NCI-H345 treated with DMSO at 0.1 percent for 48 hours (cell line): ENCODE results near the gene DPP7.

Experiments
- DNase-seq: peaks from one replicate; lab custom pipeline; 2025; ENCODE audit not compliant: unreplicated experiment; lab: John Stamatoyannopoulos, UW

The DPP7 gene

DNA sequence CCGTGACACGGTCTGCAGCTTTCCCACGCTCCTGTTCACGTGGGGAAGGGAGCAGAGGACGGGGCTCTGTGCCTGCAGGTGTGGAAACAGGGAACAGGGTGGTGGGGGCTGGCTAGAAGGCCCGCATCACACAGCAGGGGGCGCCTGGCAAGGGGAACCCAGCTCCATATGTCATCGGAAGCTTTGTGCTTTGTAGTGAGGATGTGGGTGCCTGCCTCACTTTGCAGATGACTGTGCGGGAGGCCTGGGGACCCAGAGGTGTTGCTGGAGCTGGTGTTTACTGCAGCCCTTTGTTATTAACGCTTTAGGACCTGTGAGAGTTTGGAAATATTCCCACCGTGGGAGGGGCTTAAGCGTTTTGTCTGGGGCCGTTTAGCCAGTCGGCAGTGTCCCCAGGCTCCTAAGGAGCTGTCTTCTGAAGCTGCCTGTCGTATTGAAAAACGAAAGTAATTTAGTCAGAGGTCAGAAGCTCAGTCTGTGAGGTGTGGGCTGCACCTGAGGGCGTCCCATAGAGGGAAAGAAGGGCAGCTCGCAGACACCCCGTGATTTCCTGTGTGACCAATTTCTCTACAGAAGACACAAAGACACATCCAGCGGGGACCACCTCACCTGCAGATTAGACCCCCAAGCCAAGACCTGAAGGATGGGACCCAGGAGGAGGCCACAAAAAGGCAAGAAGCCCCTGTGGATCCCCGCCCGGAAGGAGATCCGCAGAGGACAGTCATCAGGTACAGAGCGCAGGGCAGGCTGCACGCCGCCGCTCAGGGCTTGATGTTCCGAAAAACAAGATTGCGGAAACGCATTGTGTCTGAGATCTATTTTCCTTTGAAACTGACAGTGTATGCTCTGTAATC is 18.6 kb downstream of the DPP7 start:
- DNase-seq, result no peak

DNA sequence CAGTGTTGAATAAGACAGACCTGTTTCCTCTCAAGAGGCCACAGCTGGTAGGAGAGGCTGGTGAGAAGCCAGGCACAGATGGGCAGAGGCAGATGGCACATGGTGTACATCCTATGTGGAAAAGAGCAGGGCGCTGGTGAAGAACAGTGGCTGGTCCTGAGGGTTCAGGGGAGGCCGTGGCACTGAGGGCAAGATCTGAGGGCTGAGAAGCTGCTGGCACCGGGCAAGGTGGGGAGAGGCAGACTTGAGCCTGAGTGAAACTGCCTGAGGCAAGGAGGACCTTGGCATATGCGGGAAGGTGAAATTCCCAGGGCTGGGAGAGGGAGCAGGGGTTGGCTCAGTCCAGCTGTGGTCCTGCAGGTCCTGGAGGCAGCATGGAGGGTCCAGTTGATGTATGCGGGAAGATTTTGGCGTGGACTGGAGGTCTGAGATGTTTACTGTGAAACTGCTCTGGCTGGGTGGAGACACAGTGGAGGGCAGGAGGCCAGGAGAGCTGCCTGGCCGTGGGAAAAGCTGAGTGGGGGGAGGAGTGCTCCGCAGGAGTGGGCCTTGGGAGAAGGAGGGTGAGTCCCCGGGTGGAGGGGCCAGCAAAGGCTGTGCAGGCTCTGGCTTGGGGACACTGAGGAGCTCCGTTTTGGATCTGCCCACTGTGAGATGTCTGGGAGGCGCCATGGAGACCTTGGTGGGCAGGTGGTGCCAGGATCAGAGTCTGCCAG is 25.1 kb downstream of the DPP7 start:
- DNase-seq, result no peak

DNA sequence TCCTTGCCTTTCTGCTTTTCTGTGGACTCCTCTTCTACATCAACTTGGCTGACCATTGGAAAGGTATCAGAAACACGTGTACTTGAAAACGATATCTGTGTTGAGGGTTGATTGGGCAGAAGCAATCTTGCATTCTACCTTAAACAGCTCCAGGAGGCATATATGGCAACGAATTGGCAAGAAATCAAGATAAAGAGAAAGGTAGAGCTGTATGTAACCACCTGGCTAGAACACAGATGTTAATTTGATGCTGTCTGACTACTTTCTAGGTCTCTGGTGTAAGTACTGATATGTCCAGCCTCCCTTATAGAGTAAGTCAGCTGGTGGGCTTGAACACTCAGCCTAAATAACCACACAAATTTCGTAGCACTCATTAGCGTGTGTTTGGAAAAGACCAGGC is 26.4 kb downstream of the DPP7 start:
- DNase-seq, result no peak

DNA sequence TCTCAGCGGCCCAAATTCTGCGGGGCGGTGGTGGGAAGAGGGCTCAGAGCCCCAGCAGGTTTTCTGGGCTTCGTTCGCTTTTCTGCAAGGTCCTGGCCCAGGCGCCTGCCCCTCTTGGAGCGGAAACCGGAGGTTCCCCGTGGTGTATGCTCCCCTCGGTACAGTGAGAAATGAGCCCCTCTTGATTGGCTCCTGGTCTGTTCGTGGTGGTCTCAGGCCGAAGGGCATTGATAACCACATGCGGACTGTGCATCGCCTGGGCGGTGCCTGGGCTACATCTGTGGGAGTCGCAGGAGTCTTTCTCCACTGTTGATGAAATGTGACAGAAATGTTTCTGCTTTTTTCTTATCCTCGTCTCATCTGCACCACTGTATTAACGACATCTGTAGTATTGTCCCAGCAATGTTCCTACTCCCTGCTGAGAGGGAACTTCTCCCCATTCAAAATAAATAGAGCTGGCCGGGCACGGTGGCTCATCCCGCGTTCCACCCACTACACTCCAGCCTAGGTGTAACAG is 27.1 kb downstream of the DPP7 start:
- no peak for DNase-seq

DNA sequence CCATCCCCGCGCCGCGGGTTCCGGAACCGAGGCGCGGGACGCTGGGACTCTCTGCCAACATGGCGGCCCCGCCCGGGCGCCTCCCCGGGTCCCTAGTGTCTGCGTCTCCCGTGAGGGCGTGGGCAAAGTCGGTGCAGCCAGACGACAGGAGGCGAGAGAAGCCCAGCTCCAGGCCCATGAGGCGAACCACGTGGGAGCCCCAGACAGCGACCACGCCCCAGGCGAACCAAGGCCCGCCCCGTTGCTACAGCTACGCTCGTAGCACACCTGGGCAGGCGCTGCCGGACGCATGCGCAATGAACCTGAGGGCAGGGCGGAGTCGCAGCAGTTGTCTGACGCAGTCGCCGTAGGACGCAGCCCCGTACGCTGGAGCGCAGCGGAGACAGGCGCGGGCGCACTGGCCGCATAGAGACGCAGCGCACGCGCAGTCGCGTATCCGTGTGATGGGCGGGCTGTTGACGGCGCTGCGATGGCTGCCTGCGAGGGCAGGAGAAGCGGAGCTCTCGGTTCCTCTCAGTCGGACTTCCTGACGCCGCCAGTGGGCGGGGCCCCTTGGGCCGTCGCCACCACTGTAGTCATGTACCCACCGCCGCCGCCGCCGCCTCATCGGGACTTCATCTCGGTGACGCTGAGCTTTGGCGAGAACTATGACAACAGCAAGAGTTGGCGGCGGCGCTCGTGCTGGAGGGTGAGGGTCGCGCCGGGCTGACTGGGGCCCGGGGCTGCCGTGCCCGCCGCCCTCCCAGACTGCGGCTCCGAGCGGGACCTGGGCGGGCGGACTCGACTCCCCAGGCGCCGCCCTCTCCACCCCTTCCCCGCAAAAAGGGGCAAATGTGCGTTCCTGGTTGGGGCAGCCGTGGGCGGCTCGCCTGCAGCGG is 27.8 kb downstream of the DPP7 start, which contains the start of gene MAN1B1:
Gene MAN1B1 (plus strand): TSS at position 455 of the 878 bp plus-strand sequence. CDS start 15 bp downstream, at position 470.
- DNase-seq, result peak; percentile 94

DNA sequence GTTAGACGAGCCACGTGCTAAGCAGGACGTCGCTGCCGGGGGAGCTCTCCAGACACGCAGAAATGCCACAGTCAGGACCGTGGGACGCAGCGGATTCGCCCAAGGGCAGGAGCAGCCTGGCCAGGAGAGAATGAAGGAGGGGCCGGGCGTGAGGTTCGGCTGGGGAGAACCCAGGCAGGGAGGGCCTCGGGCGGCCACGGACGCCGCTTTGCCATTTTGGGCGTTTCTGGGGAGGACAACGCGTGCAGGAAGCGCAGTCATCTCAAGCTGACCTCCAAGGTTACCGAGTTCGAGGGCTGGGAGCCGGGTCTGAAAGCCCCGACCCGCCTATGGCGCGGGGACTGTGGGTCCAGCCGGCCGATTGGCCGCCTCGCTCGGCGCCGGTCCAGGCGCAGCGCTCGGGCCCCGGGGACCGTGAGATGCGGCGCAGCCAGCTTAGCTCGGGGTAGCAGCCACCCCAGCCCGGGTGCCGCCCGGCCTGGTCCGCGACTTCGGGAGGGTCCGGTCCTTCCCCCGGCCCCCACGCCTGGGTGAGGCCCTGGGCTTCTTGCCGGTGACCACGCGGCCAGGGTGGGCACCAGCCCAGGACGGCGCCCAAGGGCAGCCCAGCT is 28.5 kb downstream of the DPP7 start:
- DNase-seq, result no peak

DNA sequence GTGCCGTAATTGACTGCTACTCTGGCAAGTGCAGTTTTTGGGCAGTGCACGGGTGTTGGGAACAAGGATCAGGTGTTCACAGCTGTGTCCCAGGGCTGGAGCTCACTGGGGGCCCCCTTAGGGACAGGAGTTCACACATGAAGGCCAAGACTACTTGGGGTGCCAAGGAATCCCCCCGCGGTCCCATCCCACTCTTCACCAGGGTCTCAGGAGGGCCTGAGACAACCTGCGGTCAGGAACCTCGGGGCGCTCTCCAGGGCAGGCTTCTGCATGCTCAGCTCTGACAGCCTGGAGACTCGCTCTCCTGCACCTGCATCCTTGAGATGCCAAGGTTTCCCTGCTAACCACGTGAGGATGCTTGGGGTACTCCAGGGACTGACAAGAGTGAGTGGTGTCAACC is 30.0 kb downstream of the DPP7 start:
- DNase-seq, result no peak

DNA sequence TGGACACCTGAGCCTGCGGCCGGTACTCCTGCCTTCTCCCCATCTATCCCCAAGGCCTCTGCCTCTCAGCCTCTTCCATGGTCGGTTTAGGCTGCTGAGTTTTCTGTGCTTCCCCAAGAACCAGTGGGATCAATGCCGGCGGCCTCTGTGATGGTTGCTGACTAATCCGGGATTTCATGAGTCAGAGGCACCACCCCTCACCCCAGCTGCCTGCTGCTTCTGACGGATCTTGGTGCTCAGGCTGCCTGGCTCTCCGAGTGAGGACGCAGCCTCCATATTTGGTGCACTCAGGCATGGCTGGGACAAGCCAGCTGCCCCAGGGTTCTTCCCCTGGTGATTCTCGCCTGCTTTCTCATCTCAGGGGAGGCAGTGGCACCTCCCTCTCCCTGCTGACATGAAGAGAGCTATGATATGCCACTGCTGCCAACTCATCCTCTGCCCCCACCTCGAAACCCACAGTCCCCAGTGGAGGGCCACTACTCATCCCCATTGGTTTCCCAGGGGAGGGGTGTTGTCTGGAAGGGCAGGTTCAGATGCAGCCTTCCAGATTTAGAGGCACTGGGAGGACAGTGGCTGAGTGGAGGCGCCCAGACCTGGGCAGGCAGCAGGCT is 31.0 kb downstream of the DPP7 start:
- DNase-seq, result no peak

DNA sequence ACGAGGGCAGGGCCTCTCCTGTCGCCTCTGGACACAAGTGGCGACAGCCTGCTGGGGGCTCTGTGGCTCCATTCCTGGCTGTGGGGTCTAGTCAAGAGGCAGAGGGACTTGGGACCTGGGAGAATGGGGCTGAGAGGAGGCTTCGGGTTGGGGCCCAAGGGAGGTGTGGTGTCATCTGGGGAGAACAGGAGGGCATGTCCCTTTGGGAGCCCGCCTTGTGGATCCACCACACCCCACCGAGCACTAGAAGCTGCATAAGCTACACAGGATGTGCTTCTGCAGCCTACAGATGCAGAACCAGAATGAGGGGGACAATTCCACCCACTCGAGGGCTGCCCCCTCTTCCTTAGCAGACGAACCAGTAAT is 31.6 kb downstream of the DPP7 start:
- no peak for DNase-seq

DNA sequence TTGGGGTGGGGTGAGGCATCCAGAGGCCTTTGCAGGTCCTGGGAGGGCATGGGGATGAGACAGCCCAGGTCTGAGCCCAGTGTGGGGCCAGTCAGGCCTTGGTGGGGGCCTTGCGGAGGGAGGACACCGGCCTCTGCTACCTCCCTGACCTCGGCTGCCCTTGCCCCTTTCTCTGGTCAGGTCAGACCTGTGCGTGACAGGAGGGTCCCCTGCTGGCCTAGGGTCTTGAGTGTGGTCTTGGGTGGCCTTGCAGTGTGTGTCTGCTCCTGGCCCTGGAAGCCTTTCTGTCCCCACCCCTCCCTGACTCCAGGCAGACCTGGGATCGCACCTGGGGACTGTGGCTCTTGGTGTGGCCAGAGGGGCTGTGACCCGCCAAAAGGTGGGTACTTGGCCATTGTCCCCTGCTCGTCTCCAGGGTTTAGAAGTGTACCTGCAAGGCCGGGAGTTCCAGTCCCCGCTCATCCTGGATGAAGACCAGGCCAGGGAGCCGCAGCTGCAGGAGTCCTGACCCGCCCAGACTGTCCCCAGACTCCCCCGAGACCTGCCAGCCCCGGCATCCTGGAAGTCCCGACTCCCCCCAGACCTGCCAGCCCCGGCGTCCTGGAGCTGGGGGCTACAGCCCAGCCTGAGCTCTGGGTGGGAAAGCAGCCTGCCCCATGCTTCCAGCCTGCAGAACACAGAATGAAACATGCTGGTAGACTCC is 32.2 kb downstream of the DPP7 start:
- DNase-seq, result no peak

DNA sequence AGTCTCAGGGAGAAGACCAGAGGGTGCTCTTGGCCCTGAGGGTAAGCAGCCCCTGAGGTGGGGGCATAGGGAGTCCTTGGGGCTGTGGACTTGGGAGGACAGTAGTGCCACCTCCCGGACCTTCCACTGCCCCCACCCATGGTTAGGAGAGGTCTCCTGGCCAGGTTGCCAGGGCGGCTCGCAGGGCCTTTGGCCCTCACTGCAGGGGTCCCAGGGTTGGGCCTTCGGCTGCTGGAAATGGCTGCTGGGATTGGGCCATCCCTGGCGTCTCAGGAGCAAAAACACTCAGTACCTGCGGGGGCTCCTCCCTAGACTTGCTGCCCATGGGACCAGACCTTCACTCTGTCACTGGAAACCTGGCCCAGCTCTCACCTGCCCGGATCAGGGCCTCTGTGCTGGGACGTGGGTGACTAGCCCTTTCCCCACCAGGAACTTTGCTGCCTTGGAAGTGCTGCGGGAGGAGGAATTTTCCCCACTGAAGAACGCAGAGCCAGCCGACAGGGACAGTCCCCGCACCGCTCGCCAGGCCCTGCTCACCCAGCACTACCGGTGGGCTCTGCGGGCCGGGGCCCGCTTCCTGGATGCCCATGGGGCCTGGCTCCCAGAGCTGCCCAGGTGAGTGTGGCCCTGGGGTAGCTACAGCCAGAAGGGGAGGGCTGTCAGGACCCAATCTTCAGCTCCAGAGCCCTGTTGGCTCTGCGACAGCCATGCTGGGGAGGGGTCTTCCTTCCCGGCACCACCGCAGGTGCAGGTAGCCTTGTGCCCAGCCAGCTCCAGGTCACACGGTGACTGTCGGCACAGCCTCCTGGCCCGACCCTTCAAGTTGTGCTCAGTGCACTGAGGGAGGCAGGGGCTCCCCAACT is 34.0 kb downstream of the DPP7 start:
- no peak for DNase-seq

DNA sequence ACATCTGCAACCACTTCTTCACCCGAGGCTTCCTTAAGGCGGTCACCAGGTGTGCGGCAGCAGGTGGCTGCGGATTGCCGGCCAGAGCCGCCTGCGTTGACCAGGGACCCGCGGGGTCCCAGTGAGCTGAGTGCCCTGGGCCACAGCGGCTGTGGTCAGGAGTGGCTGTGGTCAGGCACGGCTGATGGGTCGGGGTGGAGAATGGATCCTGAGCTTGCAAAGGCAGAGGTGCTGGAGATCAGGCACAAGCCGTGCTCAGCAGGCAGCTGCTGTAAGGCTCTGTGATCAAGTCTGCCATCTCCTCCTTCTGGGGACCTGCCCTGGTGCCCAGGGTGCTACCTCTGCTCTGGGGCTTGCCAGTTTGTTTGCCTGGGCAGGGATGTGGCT is 35.1 kb downstream of the DPP7 start:
- DNase-seq, result no peak

DNA sequence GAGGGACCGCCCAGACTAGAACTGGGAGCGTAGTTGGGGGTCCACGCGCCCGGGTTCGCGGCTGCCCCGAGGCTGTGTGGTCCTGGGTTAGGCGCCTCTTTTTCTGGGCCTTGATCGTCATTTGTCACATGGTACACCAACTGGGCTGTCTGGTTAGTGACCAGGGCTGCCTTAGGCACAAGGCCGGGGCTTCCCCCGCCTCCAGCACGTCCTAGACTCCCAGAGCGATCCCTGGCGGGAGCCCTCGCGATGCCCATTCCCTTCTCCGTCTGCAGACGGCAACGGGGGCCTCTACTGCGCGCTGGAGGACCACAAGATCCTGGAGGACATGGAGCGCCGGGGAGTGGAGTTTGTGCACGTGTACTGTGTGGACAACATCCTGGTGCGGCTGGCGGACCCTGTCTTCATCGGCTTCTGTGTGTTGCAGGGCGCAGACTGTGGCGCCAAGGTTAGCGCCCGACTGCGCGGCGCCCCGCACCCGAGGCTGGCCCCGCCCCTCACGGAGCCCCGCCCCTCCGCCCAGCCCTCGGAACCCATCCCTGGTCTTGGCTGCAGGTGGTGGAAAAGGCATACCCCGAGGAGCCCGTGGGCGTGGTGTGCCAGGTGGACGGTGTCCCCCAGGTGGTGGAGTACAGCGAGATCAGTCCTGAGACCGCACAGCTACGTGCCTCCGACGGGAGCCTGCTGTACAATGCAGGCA is 35.7 kb downstream of the DPP7 start:
- no peak for DNase-seq

DNA sequence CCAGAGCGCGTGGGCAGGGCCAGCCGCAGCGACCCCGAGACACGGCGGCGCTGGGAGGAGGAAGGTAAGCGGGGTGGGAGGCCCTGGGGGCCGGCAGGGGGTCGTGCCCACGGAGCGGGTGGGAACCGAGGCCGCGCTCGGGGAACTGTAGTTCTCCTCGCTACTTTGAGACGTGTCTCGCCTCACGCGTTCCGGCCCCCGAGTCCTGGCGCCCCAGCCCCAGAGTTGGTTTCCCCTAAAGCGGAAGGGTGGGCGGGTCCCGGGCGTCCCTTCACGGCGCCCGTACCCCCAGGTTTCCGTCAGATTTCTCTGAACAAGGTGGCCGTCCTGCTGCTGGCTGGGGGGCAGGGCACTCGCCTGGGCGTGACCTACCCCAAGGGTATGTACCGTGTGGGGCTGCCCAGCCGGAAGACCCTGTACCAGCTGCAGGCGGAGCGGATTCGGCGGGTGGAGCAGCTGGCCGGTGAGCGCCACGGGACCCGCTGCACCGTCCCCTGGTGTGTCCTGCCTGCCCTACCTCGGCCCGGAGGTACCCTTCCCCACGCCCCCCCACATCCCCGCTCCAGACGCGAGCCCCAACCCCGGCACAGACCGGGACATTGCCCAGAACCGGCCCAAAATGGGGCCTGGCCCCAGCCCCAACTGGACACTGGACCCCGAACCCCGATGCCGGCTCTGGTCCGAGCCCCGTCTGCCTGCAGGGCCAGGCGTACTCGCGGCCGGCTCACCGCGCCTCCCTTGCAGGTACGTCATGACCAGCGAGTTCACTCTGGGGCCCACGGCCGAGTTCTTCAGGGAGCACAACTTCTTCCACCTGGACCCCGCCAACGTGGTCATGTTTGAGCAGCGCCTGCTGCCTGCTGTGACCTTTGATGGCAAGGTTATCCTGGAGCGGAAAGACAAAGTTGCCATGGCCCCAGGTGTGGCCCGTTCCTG is 36.5 kb downstream of the DPP7 start:
- DNase-seq, result no peak

DNA sequence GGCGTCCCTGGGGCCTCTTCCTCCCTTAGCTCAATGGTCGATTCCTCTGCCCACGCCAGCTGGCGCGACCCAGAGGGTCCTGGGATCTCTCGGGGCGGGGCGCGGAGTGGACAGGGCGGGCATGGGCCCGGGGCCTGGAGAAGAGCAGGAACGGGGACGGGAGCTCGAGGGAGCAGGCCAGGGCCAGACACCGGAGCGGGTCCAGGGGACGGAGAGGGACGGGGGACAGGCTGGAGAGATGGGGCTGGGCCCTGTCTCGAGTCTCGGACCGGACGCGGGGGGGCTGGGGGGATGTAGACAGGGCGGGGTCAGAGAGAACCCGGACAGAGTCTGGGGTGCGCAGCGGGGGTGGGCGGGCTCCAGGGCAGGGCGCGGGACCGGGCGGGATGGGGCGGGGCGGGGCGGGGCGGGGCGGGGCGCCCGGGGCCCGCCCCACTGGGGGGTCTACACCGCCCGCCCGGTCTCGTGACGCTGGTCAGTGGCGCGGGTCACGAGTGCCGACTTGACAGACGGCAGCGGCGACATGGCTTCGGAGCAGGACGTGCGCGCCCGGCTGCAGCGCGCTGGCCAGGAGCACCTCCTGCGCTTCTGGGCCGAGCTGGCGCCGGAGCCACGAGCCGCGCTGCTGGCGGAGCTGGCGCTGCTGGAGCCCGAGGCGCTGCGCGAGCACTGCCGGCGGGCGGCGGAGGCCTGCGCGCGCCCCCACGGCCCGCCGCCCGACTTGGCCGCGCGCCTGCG is 37.4 kb downstream of the DPP7 start, which contains the start of gene UAP1L1:
Gene UAP1L1 (plus strand): TSS at position 508 of the 738 bp plus-strand sequence. CDS start 16 bp downstream, at position 524.
- DNase-seq, result no peak

DNA sequence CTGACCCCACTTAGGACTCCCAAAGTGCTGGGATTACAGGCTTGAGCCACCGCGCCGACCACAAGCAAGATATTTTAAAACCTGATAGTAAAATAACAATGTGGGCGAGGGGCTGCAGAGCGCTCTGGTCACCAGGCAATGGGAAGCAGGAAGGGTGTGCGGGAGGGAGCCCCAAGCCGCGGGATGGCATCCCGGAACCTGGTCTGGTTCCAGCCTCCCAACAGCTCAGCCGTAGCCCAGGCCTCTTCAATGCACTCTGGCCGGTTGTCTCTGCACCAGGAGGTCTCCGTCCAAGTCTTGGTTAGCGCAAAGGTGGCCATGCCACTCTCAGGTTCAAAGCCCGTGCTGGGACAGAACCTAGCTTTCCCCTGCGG is 37.9 kb downstream of the DPP7 start:
- DNase-seq, result no peak
